GM12878 (cell line): ENCODE measurements around the gene CHN2. TPM values are rescaled to one million over a fixed set of nuclear protein-coding genes. Genes with fewer than 3 reads are reported as not detected.

Experiments
- ATAC-seq: fragments of 200-7000 bp; cut with Tn5 transposase; 3 replicates; pipeline ENCODE4 v1.9.1; 2020; ENCODE audit warnings: mild to moderate bottlenecking, moderate library complexity
- BruUV-seq: library from RNA; stranded (reverse); fragments of 400-500 nt; replicated peaks from 2 replicates; lab custom pipeline; 2021; lab: Mats Ljungman, UMichigan
- CTCF ChIA-PET: fragments of 300-600 bp; sonication (Branson Sonifier 250); formaldehyde crosslinking; extraction: SDS; loops from one replicate; lab custom pipeline; 2021; ENCODE audit warnings: inconsistent platforms; lab: Yijun Ruan, JAX
- POLR2A ChIA-PET: fragments of 350-600 bp; formaldehyde crosslinking; extraction: SDS; loops from one replicate; lab custom pipeline; 2021; ENCODE audit warnings: inconsistent platforms; lab: Charles Lee
- RAD21 ChIA-PET: fragments of 300-600 bp; sonication (Branson Sonifier 250); formaldehyde crosslinking; loops from one replicate; lab custom pipeline; 2023; ENCODE audit warnings: antibody characterized with exemption; ENCODE audit not compliant: unreplicated experiment; lab: Charles Lee
- SMC1A ChIA-PET: fragments of 300-600 bp; sonication (Branson Sonifier 250); formaldehyde crosslinking; loops from one replicate; lab custom pipeline; 2023; ENCODE audit not compliant: unreplicated experiment, uncharacterized antibody; lab: Charles Lee
- DNase-seq: peaks from one replicate; pipeline ENCODE4 v3.0.0-alpha.2; 2011; ENCODE audit warnings: low read depth, low spot score
- FAIRE-seq: peaks from 3 replicates; lab custom pipeline; 2011; peaks lifted over from hg19 to GRCh38; lab: Jason Lieb, UNC
- H2AFZ ChIP-seq: 2 replicates; pipeline ENCODE4 v1.6.0; 2011; ENCODE audit warnings: low read depth, low read length, control low read depth; ENCODE audit not compliant: control insufficient read depth
- H3K27ac ChIP-seq: 2 replicates; pipeline ENCODE4 v1.5.1; 2011; ENCODE audit warnings: control low read depth; ENCODE audit not compliant: control insufficient read depth, insufficient read depth
- H3K27me3 ChIP-seq, 2 experiments: replicated peaks in 1 of 2; 2 replicates each; pipeline versions ENCODE4 v1.6.0 to v1.6.1; 2011; ENCODE audit warnings: low read length in 1 of 2; ENCODE audit not compliant: control insufficient read depth in 2 of 2, insufficient read depth in 2 of 2
- H3K36me3 ChIP-seq, 2 experiments: 2 replicates each; pipeline ENCODE4 v1.5.1; 2011; ENCODE audit warnings: low read length in 1 of 2; ENCODE audit not compliant: control insufficient read depth in 2 of 2, insufficient read depth in 2 of 2
- H3K4me1 ChIP-seq: 2 replicates; pipeline ENCODE4 v1.6.1; 2011; ENCODE audit warnings: mild to moderate bottlenecking, low read length, moderate library complexity, mixed read lengths; ENCODE audit not compliant: control insufficient read depth, insufficient read depth
- H3K4me2 ChIP-seq: 2 replicates; pipeline ENCODE4 v1.6.0; 2011; ENCODE audit warnings: control low read depth; ENCODE audit not compliant: control insufficient read depth, insufficient read depth
- H3K4me3 ChIP-seq: fragments of 200-600 bp; sonication (generic); 2 replicates; pipeline ENCODE4 v1.5.1; 2016
- H3K79me2 ChIP-seq: 2 replicates; pipeline ENCODE4 v1.6.0; 2011; ENCODE audit warnings: low read length; ENCODE audit not compliant: control insufficient read depth, insufficient read depth
- H3K9ac ChIP-seq: 2 replicates; pipeline ENCODE4 v1.8.0; 2011; ENCODE audit warnings: low read length, control low read depth, mixed read lengths; ENCODE audit not compliant: control insufficient read depth, insufficient read depth
- H3K9me3 ChIP-seq: replicated peaks from 3 replicates; pipeline ENCODE4 v1.5.1; 2011; ENCODE audit warnings: mild to moderate bottlenecking, low read length; ENCODE audit not compliant: control insufficient read depth, insufficient read depth
- H4K20me1 ChIP-seq: 2 replicates; pipeline ENCODE4 v1.6.0; 2011; ENCODE audit not compliant: control insufficient read depth, insufficient read depth
- BACH1 ChIP-seq: fragments of 450-650 bp; IDR thresholded peaks from 2 replicates; pipeline ENCODE4 v1.6.1; 2017; ENCODE audit warnings: mild to moderate bottlenecking, borderline replicate concordance
- CHD4 ChIP-seq: fragments of 200-600 bp; sonication (generic); IDR thresholded peaks from 2 replicates; pipeline ENCODE4 v1.6.1; 2016; ENCODE audit warnings: mild to moderate bottlenecking
- SMAD1 ChIP-seq: fragments of 450-650 bp; IDR thresholded peaks from 2 replicates; pipeline ENCODE4 v1.6.1; 2018; ENCODE audit warnings: mild to moderate bottlenecking, low read depth; ENCODE audit not compliant: partially characterized antibody
- WGBS: methylation state at CpG from one replicate; pipeline ENCODE4 v1.1.6; 2016; ENCODE audit warnings: low lambda C conversion rate; ENCODE audit not compliant: insufficient replicate concordance, insufficient coverage; ENCODE audit errors: missing lambda C conversion rate; 5-methylcytosine and 5-hydroxymethylcytosine counted together
- in situ Hi-C: fragments of 300-500 bp; cut with MboI; formaldehyde crosslinking; loops from 9 replicates; pipeline ENCODE4 v1.14.3; 2018; ENCODE audit warnings: mixed read lengths
- intact Hi-C: fragments of 100-400 bp; cut with micrococcal nuclease; formaldehyde crosslinking; loops from one replicate; pipeline ENCODE4 v1.14.2; 2022; ENCODE audit not compliant: unreplicated experiment
- polyA plus RNA-seq, 11 experiments: library from polyadenylated mRNA; depleted of rRNA in 4 of 11; unstranded in 6 of 11; stranded (reverse) in 5 of 11; fragments of >200 nt; fragmentation: Nextera tagmentation in 4 of 11; fragmentation: Illumina TruSeq in 1 of 11; extraction: Ambion mirVana in 4 of 11; extraction: Trizol in 1 of 11; gene quantifications; 1 replicate in 1 of 11; 2 replicates in 10 of 11; pipeline versions ENCODE4 v1.2.1 to v1.2.3, GENCODE V29; 2011 to 2016; ENCODE audit warnings: inconsistent platforms in 2 of 11, missing spikeins in 2 of 11, low read depth in 1 of 11
- total RNA-seq, 4 experiments: library from RNA; depleted of rRNA in 3 of 4; stranded (reverse); fragments of >200 nt in 3 of 4; fragmentation: Illumina TruSeq in 1 of 4; extraction: Trizol in 1 of 4; gene quantifications; 2 replicates each; pipeline versions ENCODE4 v1.2.1 to v1.2.3, GENCODE V29; 2013 to 2021
- TF ChIP-seq, protein P1 (sequence below): fragments of 450-650 bp; IDR thresholded peaks from 2 replicates; pipeline ENCODE4 v1.6.1; 2017; ENCODE audit warnings: mild to moderate bottlenecking, moderate library complexity

The CHN2 gene
- total and polyA plus RNA-seq, 10 of the 15 experiments (the other 5 are each of a cell fraction or from before 2014, with no cell fraction given) = 0.11 to 3.8 (median 0.37) TPM; not detected in 2

DNA sequence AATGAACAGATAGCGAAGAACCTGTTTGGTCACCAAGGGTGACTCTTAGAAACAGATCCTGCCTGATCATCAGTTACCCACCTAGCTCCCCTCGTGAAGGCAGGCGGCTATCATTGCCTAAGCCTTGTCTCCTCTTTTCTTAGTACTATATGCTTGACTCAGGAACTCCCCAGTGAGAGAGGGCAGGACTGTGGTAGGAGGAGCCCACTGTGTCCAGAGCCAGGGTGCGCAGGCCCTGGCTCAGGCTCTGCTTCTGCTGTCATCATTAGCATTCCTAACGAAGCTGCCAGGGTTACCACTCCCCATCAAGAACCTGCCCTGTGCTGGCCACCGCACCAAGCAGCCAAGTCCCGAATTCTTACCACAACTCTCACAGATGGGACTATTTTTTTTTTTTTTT, 160.8 kb downstream of the CHN2 start:
- DNase-seq (no peak), FAIRE-seq (no peak)
- in situ Hi-C loops = no loop called here
- intact Hi-C loops = no loop called here
- ChIA-PET CTCF (no interaction called here), SMC1A (no interaction called here), RAD21 (no interaction called here)
- H3K27me3 ChIP-seq = no peaks in the 10 kb centered on the region
- no peaks in the 10 kb centered on the region for H3K36me3 ChIP-seq
- H3K9ac ChIP-seq = no peak overlapping the region
- no peak overlapping the region for H3K4me3 ChIP-seq
- H4K20me1 ChIP-seq = no peaks in the 10 kb centered on the region
- H3K27ac ChIP-seq = no peak overlapping the region
- 43% methylated on average over 7 of the region's 7 CpGs for WGBS
- no peaks in the 10 kb centered on the region for H3K4me1 ChIP-seq
- H3K9me3 ChIP-seq = no peaks in the 10 kb centered on the region
- no TSS peak for BruUV-seq
- H3K79me2 ChIP-seq = no peaks in the 10 kb centered on the region
- TF ChIP-seq CHD4 = no peak
- no peak for TF ChIP-seq SMAD1
- TF ChIP-seq, protein P1, sequence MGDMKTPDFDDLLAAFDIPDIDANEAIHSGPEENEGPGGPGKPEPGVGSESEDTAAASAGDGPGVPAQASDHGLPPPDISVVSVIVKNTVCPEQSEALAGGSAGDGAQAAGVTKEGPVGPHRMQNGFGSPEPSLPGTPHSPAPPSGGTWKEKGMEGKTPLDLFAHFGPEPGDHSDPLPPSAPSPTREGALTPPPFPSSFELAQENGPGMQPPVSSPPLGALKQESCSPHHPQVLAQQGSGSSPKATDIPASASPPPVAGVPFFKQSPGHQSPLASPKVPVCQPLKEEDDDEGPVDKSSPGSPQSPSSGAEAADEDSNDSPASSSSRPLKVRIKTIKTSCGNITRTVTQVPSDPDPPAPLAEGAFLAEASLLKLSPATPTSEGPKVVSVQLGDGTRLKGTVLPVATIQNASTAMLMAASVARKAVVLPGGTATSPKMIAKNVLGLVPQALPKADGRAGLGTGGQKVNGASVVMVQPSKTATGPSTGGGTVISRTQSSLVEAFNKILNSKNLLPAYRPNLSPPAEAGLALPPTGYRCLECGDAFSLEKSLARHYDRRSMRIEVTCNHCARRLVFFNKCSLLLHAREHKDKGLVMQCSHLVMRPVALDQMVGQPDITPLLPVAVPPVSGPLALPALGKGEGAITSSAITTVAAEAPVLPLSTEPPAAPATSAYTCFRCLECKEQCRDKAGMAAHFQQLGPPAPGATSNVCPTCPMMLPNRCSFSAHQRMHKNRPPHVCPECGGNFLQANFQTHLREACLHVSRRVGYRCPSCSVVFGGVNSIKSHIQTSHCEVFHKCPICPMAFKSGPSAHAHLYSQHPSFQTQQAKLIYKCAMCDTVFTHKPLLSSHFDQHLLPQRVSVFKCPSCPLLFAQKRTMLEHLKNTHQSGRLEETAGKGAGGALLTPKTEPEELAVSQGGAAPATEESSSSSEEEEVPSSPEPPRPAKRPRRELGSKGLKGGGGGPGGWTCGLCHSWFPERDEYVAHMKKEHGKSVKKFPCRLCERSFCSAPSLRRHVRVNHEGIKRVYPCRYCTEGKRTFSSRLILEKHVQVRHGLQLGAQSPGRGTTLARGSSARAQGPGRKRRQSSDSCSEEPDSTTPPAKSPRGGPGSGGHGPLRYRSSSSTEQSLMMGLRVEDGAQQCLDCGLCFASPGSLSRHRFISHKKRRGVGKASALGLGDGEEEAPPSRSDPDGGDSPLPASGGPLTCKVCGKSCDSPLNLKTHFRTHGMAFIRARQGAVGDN = no peak
- no peak for TF ChIP-seq BACH1
- TF ChIP-seq, all 136 proteins: peak for 0
- no peak for ATAC-seq
- POLR2A ChIA-PET = no interaction called here
- no peak overlapping the region for H2AFZ ChIP-seq
- H3K4me2 ChIP-seq = no peak overlapping the region
